ENCODE results near the gene ERN1.

- TF ChIP-seq POLR2A (IDR thresholded peaks at IDR 0.05): no peak
- no peak for TF ChIP-seq CTCF (IDR thresholded peaks at IDR 0.05)
Measured at GRCh38 chr17:64149196-64149595, 19.3 kb upstream of the ERN1 start.
